Heart left ventricle (tissue), 16 donors: ENCODE measurements around the gene KDF1. TPM values are rescaled to one million over a fixed set of nuclear protein-coding genes. Genes with fewer than 3 reads are reported as not detected.
A peak's percentile ranks its signal among the peaks of the same experiment; 100 is the strongest.

Experiments used
- ATAC-seq, 4 donors: fragments of 200-7000 bp; cut with Tn5 transposase; one replicate each; pipeline ENCODE4 v1.9.1; 2020 to 2022; ENCODE audit warnings: moderate library complexity in 4 of 4, mild to moderate bottlenecking in 3 of 4, moderate number of reproducible peaks in 1 of 4
- DNase-seq, 5 donors: peaks; one replicate each; pipeline ENCODE4 v3.0.0-alpha.2; 2020
- H3K27ac ChIP-seq, 12 donors: fragments of 200-600 bp; sonication (generic) in 4 of 12; one replicate each; pipeline versions ENCODE4 v1.5.0 to v1.8.0; 2016 to 2022; ENCODE audit warnings: mild to moderate bottlenecking in 2 of 12
- H3K27me3 ChIP-seq, 9 donors: fragments of 200-600 bp; sonication (generic) in 2 of 9; one replicate each; pipeline versions ENCODE4 v1.5.1 to v1.8.0; 2016 to 2022; ENCODE audit warnings: mild to moderate bottlenecking in 3 of 9
- H3K36me3 ChIP-seq, 9 donors: fragments of 200-600 bp; sonication (generic) in 2 of 9; one replicate each; pipeline versions ENCODE4 v1.5.0 to v1.8.0; 2018 to 2022; ENCODE audit warnings: mild to moderate bottlenecking in 2 of 9
- H3K4me1 ChIP-seq, 12 donors: fragments of 200-600 bp; sonication (generic) in 4 of 12; one replicate each; pipeline versions ENCODE4 v1.5.0 to v1.8.0; 2016 to 2022; ENCODE audit warnings: mild to moderate bottlenecking in 3 of 12
- H3K4me3 ChIP-seq, 12 donors: fragments of 200-600 bp; sonication (generic) in 4 of 12; one replicate each; pipeline versions ENCODE4 v1.5.0 to v1.8.0; 2017 to 2022; ENCODE audit warnings: mild to moderate bottlenecking in 9 of 12, moderate library complexity in 4 of 12
- H3K9me3 ChIP-seq, 12 donors: fragments of 200-600 bp; sonication (generic) in 4 of 12; one replicate each; pipeline versions ENCODE4 v1.5.0 to v1.8.0; 2016 to 2022; ENCODE audit warnings: mild to moderate bottlenecking in 1 of 12
- CTCF ChIP-seq, 12 donors: fragments of 200-600 bp; sonication (generic) in 4 of 12; IDR thresholded peaks; one replicate each; pipeline versions ENCODE4 v1.5.0 to v1.8.0; 2018 to 2022; ENCODE audit warnings: antibody characterized with exemption in 12 of 12, mild to moderate bottlenecking in 5 of 12
- POLR2A ChIP-seq, 2 donors: fragments of 450-650 bp; IDR thresholded peaks; one replicate each; pipeline ENCODE4 v1.6.1; 2017; ENCODE audit warnings: antibody characterized with exemption in 2 of 2, mild to moderate bottlenecking in 2 of 2, moderate library complexity in 2 of 2
- WGBS, 4 donors: extraction: QIAGEN DNeasy Blood & Tissue Kit in 2 of 4; methylation state at CpG; one replicate each; pipeline versions ENCODE4 v1.1.5 to v1.1.7; 2013 to 2018; 5-methylcytosine and 5-hydroxymethylcytosine counted together
- intact Hi-C, 10 donors: fragments of 100-400 bp; cut with DNase I; formaldehyde crosslinking; loops; one replicate each; pipeline versions ENCODE4 v1.11.1 to v1.14.2; 2022
- polyA plus RNA-seq, 2 donors: library from polyadenylated mRNA; stranded (reverse); fragments of 200-250 nt; gene quantifications; one replicate each; pipeline ENCODE4 v1.2.3, GENCODE V29; 2013
- total RNA-seq, 9 donors: library from RNA; depleted of rRNA in 2 of 9; stranded (reverse); fragments of >200 nt in 2 of 9; fragmentation: NEBNext Ultra II Directional in 3 of 9; extraction: Animal tissue kit (Norgen Biotek cat#: 25700) in 3 of 9; gene quantifications; one replicate each; pipeline versions ENCODE4 v1.1.0 to v1.2.4, GENCODE V29; 2016 to 2023
- donor health status: ischemic (EF 13 %, LVEDD 7.1; RV severe dilation, severe dysfunction).
- donor health status: healthy with polysubstance abuse.
- donor health status: DM: no; HTN: yes; CAD: no.
- donor health status: DM: no; HTN: no; CAD: no.
- donor health status: ischemic (EF 25% LVEDD 6.9; RV normal size, moderate dysfunction).
- donor health status: ischemic (EF 25% LVEDD 5.7; RV mildly dilated, moderate dysfunction).
- donor health status: healthy.
- donor health status: DM: yes; HTN: yes; CAD: no.
- donor health status: ischemic (EF 35%, LVEDD 5.7; RV mildly dilated, moderate dysfunction).
- donor health status: nonischemic (EF 11% LVEDD 7.7; RV severe dilation, severe dysfunction).
- donor health status: DM: yes; HTN: yes; CAD: no.
- donor health status: PGD.
- donor health status: ischemic (EF 29% LVEDD 5.4; RV normal size, mild dysfunction).
- donor health status: nonischemic (EF 23%, LVEDD 6.1; RV moderate dilation, normal function).

KDF1 gene
- total and polyA plus RNA-seq, 11 donors: 0.03 to 0.45 (median 0.12) TPM; not detected in 8

- peaks cover 13 to 75% (median 54%) of the 10 kb centered on the region in 12 donors for H3K4me1 ChIP-seq
- ATAC-seq: no peak
- intact Hi-C loops: no loop called here
- peaks cover 0 to 15% (median 0%) of the 10 kb centered on the region in 9 donors for H3K27me3 ChIP-seq
- H3K36me3 ChIP-seq: peaks cover 0 to under 1% (median 0%) of the 10 kb centered on the region in 9 donors
- peak overlapping the region; percentile 58 to 91 (median 80) for H3K27ac ChIP-seq
- H3K4me3 ChIP-seq: no peak overlapping the region
- no peak for DNase-seq
- H3K9me3 ChIP-seq: no peaks in the 10 kb centered on the region
- WGBS, 4 donors: 74 to 78% (median 75%) methylated on average over 9 of the region's 9 CpGs
- TF ChIP-seq CTCF (IDR thresholded peaks at IDR 0.05): no peak
- no peak for TF ChIP-seq POLR2A (IDR thresholded peaks at IDR 0.05)
These were observed 40.0 kb upstream of the KDF1 start for GRCh38 chr1:27000090-27000816.

GRCh38 chr1:26999440-26999987 lies 39.2 kb upstream of the KDF1 start:
- peak overlapping the region; percentile 58 to 91 (median 80) for H3K27ac ChIP-seq
- peaks cover 0 to 23% (median 0%) of the 10 kb centered on the region in 9 donors for H3K27me3 ChIP-seq
- intact Hi-C loops: loop anchor here in 9 of 10 donors (1.0 to 10.0 kb wide), 9 partner anchors 33 to 99 kb away; no protein-coding TSS in a partner anchor
- H3K4me1 ChIP-seq: peaks cover 13 to 75% (median 52%) of the 10 kb centered on the region in 12 donors
- DNase-seq (peak; percentile 73 to 87 (median 79)), ATAC-seq (peak; percentile 75 to 86 (median 84))
- H3K9me3 ChIP-seq: no peaks in the 10 kb centered on the region
- TF ChIP-seq CTCF (IDR thresholded peaks at IDR 0.05) (no peak), POLR2A (IDR thresholded peaks at IDR 0.05) (no peak)
- H3K36me3 ChIP-seq: no peaks in the 10 kb centered on the region
- H3K4me3 ChIP-seq: no peak overlapping the region
- WGBS, 4 donors: 32 to 53% (median 49%) methylated on average over 7 of the region's 7 CpGs

- Histone ChIP-seq H3K27me3 (peaks cover 0 to 25% (median 4%) of the 10 kb centered on the region in 9 donors), H3K36me3 (no peaks in the 10 kb centered on the region), H3K4me3 (no peak overlapping the region), H3K4me1 (peaks cover 13 to 72% (median 51%) of the 10 kb centered on the region in 12 donors), H3K9me3 (no peaks in the 10 kb centered on the region), H3K27ac (peak overlapping the region; percentile 58 to 89 (median 78))
- no peak for DNase-seq
- ATAC-seq: no peak
- WGBS, 4 donors: 90 to 94% (median 91%) methylated on average over 11 of the region's 11 CpGs
- TF ChIP-seq POLR2A (IDR thresholded peaks at IDR 0.05) (no peak), CTCF (IDR thresholded peaks at IDR 0.05) (no peak)
- intact Hi-C loops: loop anchor here in 9 of 10 donors (1.0 to 10.0 kb wide), 10 partner anchors 34 to 100 kb away; no protein-coding TSS in a partner anchor
These were observed 38.4 kb upstream of the KDF1 start for GRCh38 chr1:26998429-26999300.
